Tongue (tissue), 2 donors: ENCODE data around the gene RHOD. TPM values are rescaled to one million over a fixed set of nuclear protein-coding genes. Genes with fewer than 3 reads are reported as not detected.

Experiments
- DNase-seq: peaks from one replicate; pipeline ENCODE4 v3.0.0-alpha.2; 2015
- total RNA-seq: library from RNA; depleted of rRNA; stranded (reverse); fragments of >200 nt; gene quantifications from one replicate; pipeline ENCODE4 v1.2.3, GENCODE V29; 2014

Gene RHOD
- total RNA-seq: 14.4 TPM

- DNase-seq: peak; percentile 64
Observed at GRCh38 chr11:67056267-67057204, at the start of gene RHOD. TSS of gene RHOD (plus strand) at chr11:67056847. CDS start at chr11:67056903, 56 bp downstream.

GRCh38 chr11:67007126-67007525 is 49.5 kb upstream of the RHOD start:
- DNase-seq: no peak

- DNase-seq: no peak
Observed at GRCh38 chr11:67010296-67010905, 46.2 kb upstream of the RHOD start.

GRCh38 chr11:67013511-67014045 is 43.1 kb upstream of the RHOD start:
- no peak for DNase-seq

- DNase-seq: no peak
Observed at GRCh38 chr11:67014343-67014742, 42.3 kb upstream of the RHOD start.

GRCh38 chr11:67015048-67015447 is 41.6 kb upstream of the RHOD start:
- no peak for DNase-seq

GRCh38 chr11:67016550-67016949 is 40.1 kb upstream of the RHOD start:
- no peak for DNase-seq

- DNase-seq: no peak
Observed at GRCh38 chr11:67020949-67021348, 35.7 kb upstream of the RHOD start.

- DNase-seq: peak; percentile 49
Observed at GRCh38 chr11:67022341-67022933, 34.2 kb upstream of the RHOD start.

GRCh38 chr11:67022961-67023956 is 33.4 kb upstream of the RHOD start, which contains the start of gene SYT12:
TSS of gene SYT12 (plus strand) at chr11:67023134. CDS start at chr11:67030145, 7,011 bp downstream.
- peak; percentile 14 for DNase-seq

GRCh38 chr11:67023957-67024353 is 32.7 kb upstream of the RHOD start:
- no peak for DNase-seq

- DNase-seq: no peak
Observed at GRCh38 chr11:67024410-67024809, 32.2 kb upstream of the RHOD start.

- DNase-seq: no peak
Observed at GRCh38 chr11:67024966-67025365, 31.7 kb upstream of the RHOD start.

GRCh38 chr11:67025750-67026149 is 30.9 kb upstream of the RHOD start:
- no peak for DNase-seq

- DNase-seq: no peak
Observed at GRCh38 chr11:67026941-67027340, 29.7 kb upstream of the RHOD start.

- DNase-seq: no peak
Observed at GRCh38 chr11:67027483-67027930, 29.1 kb upstream of the RHOD start.

- no peak for DNase-seq
Observed at GRCh38 chr11:67027943-67028542, 28.6 kb upstream of the RHOD start.

GRCh38 chr11:67029146-67029545 is 27.5 kb upstream of the RHOD start:
- no peak for DNase-seq

- no peak for DNase-seq
Observed at GRCh38 chr11:67030976-67031375, 25.7 kb upstream of the RHOD start.

- no peak for DNase-seq
Observed at GRCh38 chr11:67031791-67032561, 24.7 kb upstream of the RHOD start.
